ENCODE results near the gene NCK2. TPM values are rescaled to one million over a fixed set of nuclear protein-coding genes. Genes with fewer than 3 reads are reported as not detected.

Gene NCK2
- total RNA-seq, 4 donors from 2014 or later = 14.7 to 47.5 (median 29.3) TPM

GRCh38 chr2:105882341-105882740 is 137.6 kb downstream of the NCK2 start:
- DNase-seq = no peak
- Histone ChIP-seq H3K9me3 (no peaks in the 10 kb centered on the region), H3K27ac (no peak overlapping the region), H3K4me3 (no peak overlapping the region), H3K4me1 (peaks cover 3% of the 10 kb centered on the region in 2 donors), H3K36me3 (no peaks in the 10 kb centered on the region), H3K27me3 (no peaks in the 10 kb centered on the region)
- TF ChIP-seq CTCF (IDR thresholded peaks at IDR 0.05) (no peak), POLR2A (IDR thresholded peaks at IDR 0.05) (no peak)
- intact Hi-C loops (cut with DNase I; ENCODE audit: low total_unique reads) = no loop called here

- no peak for DNase-seq
- no peak overlapping the region for H3K4me3 ChIP-seq
- no peak for TF ChIP-seq POLR2A (IDR thresholded peaks at IDR 0.05)
- no peak for TF ChIP-seq CTCF (IDR thresholded peaks at IDR 0.05)
- H3K27me3 ChIP-seq = no peaks in the 10 kb centered on the region
- H3K4me1 ChIP-seq = peaks cover 3% of the 10 kb centered on the region in 2 donors
- H3K9me3 ChIP-seq = no peaks in the 10 kb centered on the region
- no peak overlapping the region for H3K27ac ChIP-seq
- no peaks in the 10 kb centered on the region for H3K36me3 ChIP-seq
- intact Hi-C loops (cut with DNase I; ENCODE audit: low total_unique reads) = no loop called here
These were observed 138.3 kb downstream of the NCK2 start for GRCh38 chr2:105882920-105883435.

- peaks cover 3% of the 10 kb centered on the region in 2 donors for H3K4me1 ChIP-seq
- H3K27me3 ChIP-seq = no peaks in the 10 kb centered on the region
- no peaks in the 10 kb centered on the region for H3K9me3 ChIP-seq
- no peak overlapping the region for H3K4me3 ChIP-seq
- TF ChIP-seq POLR2A (IDR thresholded peaks at IDR 0.05) = no peak
- no peak for TF ChIP-seq CTCF (IDR thresholded peaks at IDR 0.05)
- no peaks in the 10 kb centered on the region for H3K36me3 ChIP-seq
- DNase-seq = no peak
- H3K27ac ChIP-seq = no peak overlapping the region
- intact Hi-C loops (cut with DNase I; ENCODE audit: low total_unique reads) = no loop called here
These were observed 139.4 kb downstream of the NCK2 start for GRCh38 chr2:105883911-105884694.

- Histone ChIP-seq H3K27ac (peak overlapping the region in 1 of 2 donors; percentile 28), H3K4me1 (peaks cover 3% of the 10 kb centered on the region in 2 donors), H3K27me3 (no peaks in the 10 kb centered on the region), H3K9me3 (no peaks in the 10 kb centered on the region), H3K36me3 (no peaks in the 10 kb centered on the region), H3K4me3 (no peak overlapping the region)
- intact Hi-C loops (cut with DNase I; ENCODE audit: low total_unique reads) = no loop called here
- DNase-seq = no peak
- TF ChIP-seq POLR2A (IDR thresholded peaks at IDR 0.05) = no peak
- no peak for TF ChIP-seq CTCF (IDR thresholded peaks at IDR 0.05)
These were observed 140.7 kb downstream of the NCK2 start for GRCh38 chr2:105885456-105885855.

DNA sequence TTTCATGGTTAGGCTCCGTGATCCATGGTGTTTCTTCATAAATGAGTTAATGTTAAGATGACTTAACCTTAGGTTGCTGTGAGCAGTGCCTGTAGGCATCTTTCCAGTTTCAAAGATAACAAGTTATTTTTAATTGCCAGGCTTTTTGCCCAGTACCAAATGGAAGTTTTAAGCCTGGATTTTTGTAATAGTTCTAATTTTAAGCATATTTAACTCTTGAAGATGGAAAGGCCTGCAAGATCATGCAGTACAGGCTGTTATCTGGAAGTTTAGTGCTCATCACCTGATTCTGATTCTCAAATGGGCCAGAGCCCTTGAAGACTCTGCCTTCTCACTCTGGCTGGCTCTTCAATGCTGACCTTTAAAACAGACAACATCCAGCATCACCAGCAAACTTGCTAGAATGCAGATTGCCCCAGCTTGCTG is 141.3 kb downstream of the NCK2 start:
- no peaks in the 10 kb centered on the region for H3K27me3 ChIP-seq
- intact Hi-C loops (cut with DNase I; ENCODE audit: low total_unique reads) = no loop called here
- peak overlapping the region in 1 of 2 donors; percentile 28 for H3K27ac ChIP-seq
- TF ChIP-seq POLR2A (IDR thresholded peaks at IDR 0.05) (no peak), CTCF (IDR thresholded peaks at IDR 0.05) (no peak)
- no peak overlapping the region for H3K4me3 ChIP-seq
- no peak for DNase-seq
- H3K9me3 ChIP-seq = no peaks in the 10 kb centered on the region
- peaks cover 3% of the 10 kb centered on the region in 2 donors for H3K4me1 ChIP-seq
- H3K36me3 ChIP-seq = no peaks in the 10 kb centered on the region
